HG03442 (cell line): Measurements from ENCODE around the gene KSR2.

Source experiments
- ATAC-seq: cut with Tn5 transposase; IDR thresholded peaks from one replicate; pipeline ENCODE4 v1.9.1; 2021; ENCODE audit warnings: mild to moderate bottlenecking, moderate library complexity; ENCODE audit not compliant: unreplicated experiment

KSR2 gene

DNA sequence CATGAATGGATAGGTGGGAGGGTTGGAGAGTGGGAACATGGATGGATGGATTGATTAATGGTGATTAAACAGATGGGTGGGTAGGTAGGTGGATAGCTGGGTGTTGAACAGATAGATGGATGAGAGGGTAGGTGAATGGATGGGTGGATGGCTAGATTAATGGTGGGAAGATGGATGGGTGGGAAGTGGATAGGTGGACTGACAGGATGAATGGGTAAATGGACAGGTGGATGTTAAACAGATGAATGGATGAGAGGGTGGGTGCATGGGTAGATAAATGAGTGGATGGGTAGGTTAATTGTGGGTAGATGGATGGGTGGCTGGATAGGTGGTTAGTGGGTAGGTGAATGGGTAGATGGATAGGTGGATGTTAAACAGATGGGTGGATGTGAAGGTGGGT is 460.3 kb downstream of the KSR2 start:
- no peak for ATAC-seq

DNA sequence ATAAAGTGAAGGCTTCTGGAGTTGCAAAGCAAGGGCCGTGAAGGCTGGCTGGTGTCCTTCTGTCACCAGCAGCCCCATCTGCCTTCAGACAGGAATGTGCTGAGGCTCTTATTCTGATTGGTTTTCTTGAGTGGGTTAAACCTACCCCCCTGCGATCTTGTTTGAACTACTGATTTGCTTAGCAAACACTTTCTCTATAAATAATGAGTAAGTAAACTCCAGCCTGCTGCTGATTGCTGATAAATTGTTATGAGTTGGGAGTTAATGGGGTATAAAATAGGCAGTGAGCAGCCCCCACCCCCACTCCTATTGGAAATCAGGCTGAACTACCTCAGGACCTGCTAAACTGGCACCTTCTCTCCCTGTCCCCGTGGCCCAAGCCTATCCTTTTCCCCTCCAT is 461.2 kb downstream of the KSR2 start:
- ATAC-seq: no peak

DNA sequence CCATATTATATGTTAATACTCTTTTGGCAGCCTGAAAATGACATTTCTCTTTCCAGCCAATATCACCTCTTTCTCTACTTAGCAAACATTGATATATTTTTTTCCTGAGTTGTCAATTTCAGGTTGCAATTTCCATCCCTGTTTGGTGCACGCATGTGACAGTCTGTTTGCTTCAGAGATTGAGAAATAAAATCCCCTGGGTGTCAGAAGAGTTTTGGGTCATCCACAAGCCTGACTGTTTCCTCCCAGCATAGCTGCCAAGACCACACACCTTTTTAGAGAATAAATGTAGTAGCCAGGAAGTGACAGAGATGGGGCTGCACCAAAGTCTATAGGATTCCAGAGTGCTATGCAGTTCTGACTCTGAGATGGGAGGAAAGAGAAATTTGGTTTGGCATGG is 462.5 kb downstream of the KSR2 start:
- no peak for ATAC-seq

DNA sequence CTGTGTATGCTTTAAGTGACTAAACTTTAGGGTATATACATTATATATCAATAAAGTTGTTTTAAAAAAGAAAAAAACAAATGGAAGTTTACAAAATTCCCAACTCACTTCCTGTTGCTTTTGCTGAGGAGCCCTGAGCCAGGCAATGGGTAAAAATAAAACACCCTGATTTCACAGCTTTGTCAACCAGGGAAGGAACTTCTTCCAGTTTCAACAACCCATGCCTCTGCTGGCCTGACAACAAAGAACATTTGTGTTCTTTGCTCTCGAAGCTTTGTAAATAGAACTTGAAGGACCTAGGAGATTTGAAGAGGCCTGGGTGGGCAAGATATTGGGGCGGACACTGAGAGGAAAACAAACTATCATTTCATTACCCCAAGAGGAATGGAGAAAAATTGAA is 466.2 kb downstream of the KSR2 start:
- no peak for ATAC-seq

DNA sequence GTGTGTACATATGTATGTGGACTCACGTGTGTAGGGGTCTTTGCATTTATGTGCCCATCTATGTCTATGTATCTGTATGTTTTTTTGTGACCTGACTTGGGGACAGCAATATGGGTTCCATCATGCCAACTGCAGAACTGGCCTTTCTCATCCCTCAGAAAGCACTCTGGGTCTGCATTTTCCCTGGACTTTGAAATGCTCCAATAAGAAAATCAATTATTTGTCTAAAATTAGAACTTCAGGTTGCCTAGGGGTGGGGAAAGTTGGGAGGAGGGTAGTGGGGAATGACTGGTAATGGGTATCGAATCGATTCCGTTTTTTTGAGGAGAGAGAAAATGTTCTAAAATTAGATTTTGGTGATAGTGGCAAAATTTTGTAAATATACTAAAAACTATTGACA is 466.6 kb downstream of the KSR2 start:
- no peak for ATAC-seq

DNA sequence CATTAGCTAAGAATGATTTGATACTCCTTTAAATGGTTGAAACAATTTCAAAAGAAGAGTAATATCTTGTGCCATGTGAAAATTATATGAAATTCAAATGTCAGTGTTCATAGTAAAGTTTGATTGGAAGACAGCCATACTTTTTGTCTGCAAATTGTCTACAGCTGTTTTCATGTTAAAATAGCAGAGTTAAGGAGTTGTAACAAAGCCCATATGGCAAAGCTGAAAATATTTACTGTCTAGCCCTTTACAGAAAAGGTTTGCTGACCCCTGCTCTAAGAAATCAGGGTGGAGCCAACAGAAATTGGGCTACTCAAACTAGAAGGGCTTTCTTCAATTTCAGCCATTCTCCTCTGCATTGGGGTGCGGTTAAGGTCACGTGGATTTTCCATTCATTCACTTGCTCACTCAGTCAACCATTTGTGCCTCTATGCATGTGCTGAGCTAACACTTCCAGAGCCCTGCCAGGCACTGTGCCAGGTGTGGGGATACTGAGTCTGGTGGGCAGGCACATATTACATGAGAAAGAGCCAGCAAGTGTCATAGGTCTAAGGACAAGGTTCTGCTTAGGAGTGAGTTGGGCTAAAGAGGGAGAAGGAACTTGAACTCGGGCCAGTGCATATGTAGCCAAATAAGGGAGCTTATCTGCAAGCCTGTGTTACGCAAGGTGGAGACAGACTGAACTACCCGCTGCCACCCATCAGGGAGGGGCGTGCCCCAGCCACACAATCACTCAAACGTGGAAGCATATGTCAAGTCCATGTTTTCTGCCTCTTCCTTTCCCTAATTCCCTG is 467.5 kb downstream of the KSR2 start:
- no peak for ATAC-seq

DNA sequence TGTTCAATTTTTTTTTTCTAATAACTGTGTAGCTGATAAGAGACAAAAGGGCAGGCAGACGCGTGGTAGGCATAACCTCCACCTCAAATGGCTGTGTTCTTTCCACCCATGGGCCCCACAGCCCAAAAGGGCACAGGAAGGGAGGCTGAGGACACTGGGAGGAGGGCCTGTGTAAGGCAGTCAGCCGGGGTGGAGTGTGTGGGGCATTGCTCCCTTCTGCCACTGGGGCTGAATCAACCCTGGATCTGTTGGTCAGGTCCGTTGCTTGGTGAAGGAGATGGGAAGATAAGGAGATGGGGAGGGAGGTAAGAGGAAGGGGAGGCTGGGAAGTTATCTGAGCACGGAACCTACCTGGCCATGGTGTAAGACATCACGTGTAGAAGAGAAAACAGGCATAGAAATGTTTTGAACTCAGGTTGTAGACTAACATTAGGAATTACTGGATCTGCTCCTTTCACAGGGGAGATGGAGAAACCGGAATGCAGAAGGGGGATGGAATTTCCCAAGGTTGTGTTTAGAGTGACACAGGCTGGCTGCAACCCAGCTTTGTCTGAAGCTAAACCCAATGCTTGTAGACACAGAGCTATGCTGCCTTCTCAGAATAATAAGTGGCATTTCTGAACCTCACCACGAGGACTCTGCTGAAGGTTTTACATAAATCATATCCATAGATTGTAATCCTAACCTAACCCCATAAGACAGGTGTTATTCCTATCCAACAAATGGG is 468.9 kb downstream of the KSR2 start:
- ATAC-seq: no peak

DNA sequence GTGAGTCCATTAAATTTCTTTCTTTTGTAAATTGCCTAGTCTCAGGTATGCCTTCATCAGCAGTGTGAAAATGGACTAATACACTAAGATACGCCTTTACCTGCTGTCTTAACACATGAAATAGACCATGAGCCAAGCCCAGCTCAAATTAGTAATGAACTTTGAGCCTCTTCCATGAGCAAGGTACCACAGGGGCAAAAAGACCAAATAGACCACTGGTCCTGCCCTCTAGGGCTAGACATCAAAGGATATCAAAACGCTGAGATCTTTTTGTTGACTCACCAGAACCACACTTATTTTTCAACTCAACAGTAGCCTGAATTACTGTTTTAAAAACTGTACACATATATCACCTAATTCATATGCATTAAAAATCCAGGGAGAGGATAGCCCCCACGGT is 469.9 kb downstream of the KSR2 start:
- no peak for ATAC-seq

DNA sequence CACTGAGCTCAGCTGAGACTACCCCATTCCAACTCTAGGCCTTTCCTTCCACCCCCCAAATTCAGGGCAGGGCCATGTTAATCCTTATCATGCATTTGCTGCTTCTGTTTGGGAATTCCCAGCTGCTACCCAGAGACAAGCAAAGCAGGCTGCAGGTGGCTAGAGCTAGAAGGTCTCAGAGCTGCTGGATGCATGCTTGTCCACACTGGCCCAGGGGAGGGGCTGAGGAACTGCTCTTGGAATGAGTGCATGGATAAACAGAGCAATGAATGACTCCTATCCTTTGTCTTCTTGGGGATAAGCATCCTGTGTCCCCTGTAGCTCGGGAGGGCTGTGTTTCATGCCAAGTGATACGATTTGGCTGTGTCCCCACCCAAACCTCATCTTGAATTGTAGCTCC is 470.5 kb downstream of the KSR2 start:
- no peak for ATAC-seq

DNA sequence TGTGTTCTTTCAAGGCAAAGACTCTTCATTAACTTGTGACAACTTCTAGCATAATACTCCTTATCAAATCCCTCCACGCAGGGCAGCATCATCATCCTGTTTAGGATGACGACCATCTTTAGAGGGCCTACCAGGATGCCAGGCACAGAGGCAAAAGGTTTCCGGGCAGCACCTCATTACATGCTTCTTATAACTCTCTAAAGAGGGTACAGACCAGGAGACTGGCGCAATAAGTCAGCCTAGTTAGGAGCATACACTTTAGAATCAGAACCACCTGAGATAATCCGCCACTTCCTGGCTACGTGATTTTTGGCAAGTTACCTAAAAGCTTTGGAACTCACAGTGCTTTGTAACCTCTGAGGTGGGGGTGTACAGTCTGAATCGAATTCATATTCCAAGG is 471.4 kb downstream of the KSR2 start:
- ATAC-seq: no peak

DNA sequence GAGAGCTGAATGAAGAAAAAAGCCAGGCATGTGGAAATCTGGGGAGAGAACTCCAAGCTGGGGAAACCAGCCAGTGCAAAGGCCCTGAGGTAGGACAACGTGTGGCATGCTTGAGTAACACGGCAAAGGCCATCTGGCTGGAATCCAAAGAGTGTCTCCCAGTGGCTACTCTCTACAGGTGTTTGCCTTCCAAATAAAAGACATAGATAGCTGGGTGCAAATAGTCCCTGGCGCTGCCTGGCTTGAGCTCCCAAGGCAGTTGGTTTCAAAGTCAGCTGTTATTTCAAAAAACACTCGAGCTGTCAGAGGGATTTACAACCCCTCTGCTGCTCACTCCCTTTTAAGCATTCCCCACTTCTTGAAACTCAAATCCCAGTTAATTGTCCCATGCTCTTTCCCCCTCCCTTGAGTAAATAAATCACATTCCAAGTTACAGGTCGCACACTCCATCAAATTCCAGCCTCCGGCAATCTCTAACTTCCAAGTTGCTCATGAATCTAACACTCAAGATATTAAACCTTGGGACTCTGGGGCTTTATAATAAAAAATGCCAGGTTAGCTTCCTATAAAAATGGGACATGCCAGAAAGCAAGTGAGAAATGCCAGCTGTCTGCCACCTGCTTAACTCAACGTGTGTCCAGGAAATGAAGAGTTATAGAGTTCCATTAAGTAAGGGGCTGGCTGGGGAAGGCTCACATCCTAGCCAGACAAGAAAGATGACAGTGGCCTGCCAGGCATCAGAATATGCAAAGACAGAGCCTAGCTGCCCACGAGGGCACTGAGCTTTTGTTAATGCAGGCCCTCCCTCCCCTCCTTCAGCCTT is 473.7 kb downstream of the KSR2 start:
- ATAC-seq: no peak

DNA sequence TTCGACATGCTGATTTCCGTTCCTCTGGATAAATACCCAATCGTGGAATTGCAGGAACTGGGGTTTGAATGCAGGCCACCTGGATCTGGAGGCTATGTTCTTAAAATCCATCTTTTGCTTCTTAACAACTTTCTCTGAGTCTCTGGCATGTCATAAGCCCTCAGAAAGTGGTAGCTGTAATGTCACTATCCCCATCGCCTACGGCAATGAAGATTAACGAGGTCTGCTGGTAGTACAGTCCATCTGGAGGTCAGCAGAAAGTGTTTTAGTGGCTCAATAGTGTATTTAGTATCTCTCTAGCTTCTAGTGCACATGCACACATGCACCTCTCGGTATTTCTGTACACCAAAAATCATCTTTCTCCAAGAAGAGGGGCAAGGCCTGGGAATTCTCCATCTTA is 477.1 kb downstream of the KSR2 start:
- ATAC-seq: no peak

DNA sequence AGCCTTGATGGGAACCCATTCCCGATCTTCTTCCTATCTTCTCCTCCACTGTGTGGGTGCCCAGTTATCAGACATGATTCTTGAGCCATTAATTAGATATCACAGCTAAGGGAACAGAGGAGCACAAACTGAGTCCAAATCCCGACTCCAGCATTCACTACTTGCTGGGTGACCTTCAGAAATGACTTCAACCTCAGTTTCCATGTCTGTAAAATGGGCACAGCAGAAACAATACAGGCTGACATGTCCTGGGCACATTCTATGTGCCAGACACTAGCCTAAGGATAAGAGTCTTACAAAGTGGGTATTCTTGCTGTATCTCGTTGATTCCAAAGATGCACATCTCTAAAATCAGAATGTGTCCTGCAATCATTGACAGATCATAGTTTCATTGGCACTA is 478.7 kb downstream of the KSR2 start:
- ATAC-seq: no peak

DNA sequence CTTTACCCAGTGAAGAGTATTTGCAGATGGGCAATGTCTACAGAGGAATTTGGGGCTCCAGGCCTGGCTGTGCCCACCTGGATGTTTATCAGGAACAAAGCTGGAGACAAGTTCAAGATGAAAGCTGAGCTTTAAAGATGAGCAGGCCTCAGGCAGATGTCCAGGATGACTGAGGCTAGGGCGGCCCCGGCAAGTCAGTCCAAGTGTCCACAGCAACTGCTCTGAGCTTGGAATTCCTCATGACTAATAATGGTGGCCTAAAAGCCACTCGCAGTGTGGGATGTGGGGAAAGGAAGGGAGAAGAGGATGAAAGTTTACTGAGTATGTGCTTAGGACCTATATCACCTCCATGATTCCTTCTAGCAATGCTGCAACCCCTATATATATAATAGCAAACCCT is 479.1 kb downstream of the KSR2 start:
- no peak for ATAC-seq

DNA sequence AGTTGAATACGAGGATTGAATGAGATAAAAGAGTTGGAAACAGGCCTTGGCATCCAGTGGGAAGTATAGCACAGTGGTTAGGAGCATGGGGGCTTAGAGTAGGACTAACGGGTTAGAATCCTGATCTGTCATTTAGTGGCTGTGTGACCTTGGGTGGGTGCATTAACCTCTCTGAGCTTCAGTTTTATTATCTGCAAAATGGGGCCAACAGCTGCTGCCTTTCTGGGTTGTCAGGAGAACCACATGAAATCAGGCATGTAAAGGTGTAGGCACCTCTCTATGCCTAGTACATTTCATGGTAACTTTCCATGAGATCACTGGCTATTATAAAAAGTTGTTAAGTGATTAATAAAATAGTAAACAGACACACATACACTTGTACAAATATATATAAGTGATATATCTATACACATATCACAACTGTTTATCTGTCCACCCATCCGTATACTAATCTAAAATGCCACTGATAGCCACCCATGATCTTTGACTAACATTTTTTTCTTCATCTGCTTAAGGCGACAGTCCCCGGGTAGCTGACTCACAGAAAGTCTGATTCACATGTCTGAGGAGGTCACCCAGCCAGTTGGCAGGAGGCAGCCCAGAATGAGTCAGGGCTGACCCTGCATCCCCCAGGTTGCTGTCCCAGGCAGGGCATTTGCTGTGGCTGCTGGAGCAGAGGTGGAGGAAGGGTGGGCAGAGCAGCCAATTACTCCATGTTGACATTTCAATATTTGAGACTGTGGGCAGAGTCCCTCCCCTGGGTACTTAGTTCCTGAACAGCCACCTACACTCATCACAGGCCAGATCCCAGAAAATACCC is 481.7 kb downstream of the KSR2 start:
- ATAC-seq: no peak

DNA sequence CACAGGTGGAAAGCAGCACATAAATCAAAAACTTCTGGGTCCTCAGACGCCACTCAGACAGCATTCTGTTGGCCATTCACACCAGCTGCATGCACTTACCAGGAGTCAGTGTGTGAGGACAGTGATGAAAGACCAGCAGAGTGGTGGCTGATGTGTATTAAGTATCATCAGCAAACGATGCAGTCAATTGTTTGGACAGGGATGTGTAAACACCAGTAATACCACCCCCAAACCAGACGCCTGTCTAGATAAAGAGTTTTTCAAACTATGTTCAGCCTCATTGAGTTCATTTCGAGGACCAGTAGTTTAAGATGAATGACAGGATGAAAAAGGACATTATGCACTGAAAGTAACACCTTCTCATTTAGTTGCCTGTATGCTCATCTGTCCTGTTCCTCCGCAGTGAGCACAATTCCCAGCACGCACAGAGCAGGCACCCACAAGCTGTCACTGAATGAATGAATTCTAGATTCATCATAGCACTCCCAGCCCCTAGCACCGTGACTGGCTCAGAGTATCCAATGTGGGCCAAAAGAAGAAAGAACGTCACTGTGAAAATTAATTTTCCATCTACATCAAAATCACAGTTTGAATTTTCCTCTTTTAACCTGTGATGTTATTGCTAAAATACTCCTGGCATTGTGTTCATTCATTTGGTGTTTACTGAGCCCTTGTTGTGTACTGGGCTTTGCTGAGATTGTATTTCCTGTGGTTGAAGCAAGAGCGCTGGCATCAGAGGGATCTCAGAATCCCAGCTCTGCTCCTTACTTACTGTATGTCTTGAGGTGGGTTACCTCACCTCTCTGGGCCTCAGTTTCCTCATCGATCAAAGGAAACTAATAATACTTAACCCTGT is 482.6 kb downstream of the KSR2 start:
- ATAC-seq: no peak

DNA sequence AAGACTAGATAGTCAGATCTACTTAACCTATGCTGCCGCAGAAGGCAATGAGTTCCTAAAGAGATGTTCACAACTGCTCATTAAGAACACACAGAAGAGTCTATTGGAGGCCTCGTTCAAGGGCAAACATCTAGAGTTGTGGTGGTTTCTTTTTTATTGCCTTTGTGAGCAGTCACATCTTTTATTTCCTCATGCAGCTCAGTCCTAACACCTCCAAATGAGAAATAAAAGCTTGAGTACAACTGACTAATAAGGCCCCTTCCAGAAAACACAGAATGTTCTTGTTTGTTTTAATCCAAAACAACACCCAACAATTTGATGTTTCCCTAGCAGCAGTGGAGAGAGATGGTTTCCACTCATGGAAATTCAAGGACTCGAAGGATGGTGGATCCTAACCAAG is 483.9 kb downstream of the KSR2 start:
- no peak for ATAC-seq

DNA sequence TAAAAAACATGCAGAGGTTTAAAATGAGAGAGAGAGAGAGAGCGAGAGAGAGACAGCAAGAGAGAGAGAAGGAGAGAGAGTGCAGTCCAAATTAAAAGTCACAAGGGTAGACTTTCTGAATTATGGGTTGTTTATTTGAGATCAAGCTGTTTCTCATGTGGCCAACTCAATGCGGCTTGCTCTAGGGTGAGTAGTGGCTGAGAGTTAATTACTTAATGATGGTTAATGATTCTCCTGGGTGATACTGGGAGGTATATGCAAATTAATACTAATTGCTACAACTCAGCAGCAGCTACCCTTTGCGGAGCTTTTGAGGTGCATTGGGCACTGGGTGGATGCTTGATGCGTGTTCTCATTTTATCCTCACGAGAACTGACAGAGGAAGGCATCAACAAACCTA is 485.3 kb downstream of the KSR2 start:
- no peak for ATAC-seq

DNA sequence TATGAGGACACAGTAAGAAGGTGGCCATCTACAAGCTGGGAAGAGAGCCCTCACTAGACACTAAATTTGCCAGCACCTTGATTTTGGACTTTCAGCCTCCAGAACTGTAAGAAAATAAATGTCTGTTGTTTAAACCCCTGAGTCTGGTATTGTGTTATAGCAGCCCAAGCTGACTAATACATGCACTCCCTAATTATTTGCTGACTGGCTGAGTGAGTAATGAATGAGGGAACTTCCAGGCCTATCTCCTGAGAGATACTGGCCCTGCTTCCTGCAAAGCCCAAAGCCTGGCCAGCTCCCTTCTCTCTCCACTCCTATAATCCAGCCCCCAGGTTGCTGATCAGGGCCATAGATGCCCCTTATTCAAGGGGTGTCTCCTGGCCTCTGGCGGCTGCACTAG is 487.3 kb downstream of the KSR2 start:
- ATAC-seq: no peak

DNA sequence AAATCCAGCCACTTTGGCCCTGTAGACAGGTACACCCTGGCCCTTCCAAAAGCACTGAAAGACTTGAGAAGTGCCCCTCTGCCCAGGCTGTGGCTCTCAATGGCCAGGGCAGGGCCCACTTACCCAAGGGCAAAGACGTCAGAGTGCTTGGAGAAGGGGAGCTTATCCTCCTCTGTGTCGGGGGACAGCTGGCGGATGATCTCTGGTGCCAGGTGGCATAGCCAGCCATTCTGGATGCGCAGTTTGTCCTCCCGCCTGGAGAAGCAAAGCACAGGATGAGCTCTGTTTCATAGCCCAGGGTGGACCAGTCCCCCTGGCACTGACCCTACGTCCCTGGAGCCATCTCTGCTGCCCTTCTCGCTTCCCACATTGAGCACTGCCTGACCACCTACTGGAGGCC is 492.4 kb downstream of the KSR2 start:
- no peak for ATAC-seq
